Stomach (tissue), 9 donors: Measurements from ENCODE around the gene SIX6. TPM values are rescaled to one million over a fixed set of nuclear protein-coding genes. Genes with fewer than 3 reads are reported as not detected.

Experiments
- DNase-seq, 2 donors: peaks; one replicate each; pipeline versions ENCODE4 v3.0.0 to v3.0.0-alpha.2; 2013 to 2019
- H3K27ac ChIP-seq, 5 donors: fragments of 200-600 bp in 4 of 5; sonication (generic) in 4 of 5; one replicate each; pipeline ENCODE4 v1.5.1; 2013 to 2019; ENCODE audit warnings: mild to moderate bottlenecking in 1 of 5, moderate library complexity in 1 of 5
- H3K27me3 ChIP-seq, 3 donors: fragments of 200-600 bp; sonication (generic); one replicate each; pipeline ENCODE4 v1.5.1; 2017 to 2019; ENCODE audit warnings: mixed run types in 1 of 3
- H3K36me3 ChIP-seq, 4 donors: fragments of 200-600 bp; sonication (generic); 1 replicate in 3 of 4; 2 replicates in 1 of 4; pipeline ENCODE4 v1.5.1; 2016 to 2019
- H3K4me1 ChIP-seq, 4 donors: fragments of 200-600 bp; sonication (generic); one replicate each; pipeline ENCODE4 v1.5.1; 2016 to 2019
- H3K4me3 ChIP-seq, 4 donors: fragments of 200-600 bp; sonication (generic) in 3 of 4; one replicate each; pipeline ENCODE4 v1.5.1; 2016 to 2019; ENCODE audit warnings: mild to moderate bottlenecking in 1 of 4
- H3K9me3 ChIP-seq, 4 donors: fragments of 200-600 bp; sonication (generic); one replicate each; pipeline ENCODE4 v1.5.1; 2016 to 2019
- EP300 ChIP-seq: sonication (generic); formaldehyde crosslinking; IDR thresholded peaks from one replicate; pipeline ENCODE4 v1.6.1; 2017; ENCODE audit warnings: antibody characterized with exemption
- POLR2A ChIP-seq, 4 donors: fragments of 450-650 bp; IDR thresholded peaks; one replicate each; pipeline ENCODE4 v1.6.1; 2016; ENCODE audit warnings: antibody characterized with exemption in 4 of 4, control low read depth in 2 of 4, mild to moderate bottlenecking in 1 of 4, moderate library complexity in 1 of 4
- POLR2AphosphoS5 ChIP-seq, 3 donors: sonication (generic); formaldehyde crosslinking; IDR thresholded peaks; one replicate each; pipeline ENCODE4 v1.6.1; 2016; ENCODE audit warnings: antibody characterized with exemption in 3 of 3
- WGBS, 5 donors: extraction: QIAGEN DNeasy Blood & Tissue Kit in 3 of 5; methylation state at CpG; one replicate each; pipeline versions ENCODE4 v1.1.5 to v1.1.7; 2013 to 2018; 5-methylcytosine and 5-hydroxymethylcytosine counted together
- intact Hi-C: fragments of 100-400 bp; cut with DNase I; formaldehyde crosslinking; loops from one replicate; pipeline ENCODE4 v1.15.1; 2023; ENCODE audit warnings: low total_unique reads
- polyA plus RNA-seq, 3 donors: library from polyadenylated mRNA; stranded (reverse); fragments of 200-250 nt; gene quantifications; one replicate each; pipeline ENCODE4 v1.2.3, GENCODE V29; 2013
- total RNA-seq, 5 donors: library from RNA; depleted of rRNA; stranded (reverse); fragments of >200 nt; gene quantifications; one replicate each; pipeline versions ENCODE4 v1.1.0 to v1.2.3, GENCODE V29; 2014 to 2016
- TF ChIP-seq, protein P1 (sequence below), 7 experiments: fragments of 450-650 bp in 4 of 7; fragments of 200-600 bp in 3 of 7; sonication (generic) in 3 of 7; IDR thresholded peaks; one replicate each; pipeline ENCODE4 v1.5.1; 2016 to 2019; ENCODE audit warnings: antibody characterized with exemption in 7 of 7, control low read depth in 2 of 7, mild to moderate bottlenecking in 1 of 7
- donor health status: healthy with polysubstance abuse.
- donor health status: Bipolar disorder and iron deficiency.
- donor health status: healthy.

Gene SIX6
- total and polyA plus RNA-seq, 8 donors = not detected

DNA sequence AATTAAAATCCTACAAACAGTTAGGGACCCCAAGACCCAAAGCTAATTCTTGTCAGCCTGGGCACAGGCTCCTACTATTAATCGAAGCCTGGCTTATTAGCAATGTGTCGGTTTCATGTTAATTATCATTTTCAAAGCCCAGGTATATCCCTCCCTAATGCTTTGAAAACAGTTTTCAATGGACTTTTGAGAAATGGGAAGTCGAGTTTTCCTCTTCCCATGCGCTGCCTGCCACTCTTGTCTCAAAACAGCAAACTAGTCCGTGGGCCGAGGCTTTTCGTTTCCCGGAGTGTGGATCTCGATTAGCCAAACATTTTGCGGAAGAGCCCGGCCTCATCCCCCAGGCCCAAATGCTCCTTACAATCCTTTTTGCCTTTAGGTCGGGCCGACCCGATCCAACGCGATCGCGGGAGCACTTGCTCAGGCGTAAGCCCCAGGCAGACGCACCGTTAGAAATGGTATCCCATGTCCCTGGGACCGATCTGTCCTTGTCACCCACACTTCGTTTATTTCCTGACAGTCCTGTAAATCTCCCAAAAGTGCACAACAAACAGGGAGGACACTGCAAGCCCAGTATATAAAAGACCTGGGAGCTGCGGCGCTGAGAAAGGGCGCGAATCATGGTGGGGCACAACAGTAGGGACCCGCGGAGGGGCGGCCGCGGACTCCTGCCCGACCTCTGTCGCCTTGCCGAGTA, 1.5 kb downstream of the SIX6 start:
- Histone ChIP-seq H3K4me1 (peaks cover 35 to 64% (median 45%) of the 10 kb centered on the region in 4 donors), H3K27me3 (peaks cover 60 to 100% (median 100%) of the 10 kb centered on the region in 3 donors), H3K36me3 (no peaks in the 10 kb centered on the region), H3K27ac (no peak overlapping the region), H3K9me3 (peaks cover 0 to 27% (median 0%) of the 10 kb centered on the region in 4 donors), H3K4me3 (peak overlapping the region in 1 of 4 donors; percentile 6)
- no peak for DNase-seq
- TF ChIP-seq, protein P1, sequence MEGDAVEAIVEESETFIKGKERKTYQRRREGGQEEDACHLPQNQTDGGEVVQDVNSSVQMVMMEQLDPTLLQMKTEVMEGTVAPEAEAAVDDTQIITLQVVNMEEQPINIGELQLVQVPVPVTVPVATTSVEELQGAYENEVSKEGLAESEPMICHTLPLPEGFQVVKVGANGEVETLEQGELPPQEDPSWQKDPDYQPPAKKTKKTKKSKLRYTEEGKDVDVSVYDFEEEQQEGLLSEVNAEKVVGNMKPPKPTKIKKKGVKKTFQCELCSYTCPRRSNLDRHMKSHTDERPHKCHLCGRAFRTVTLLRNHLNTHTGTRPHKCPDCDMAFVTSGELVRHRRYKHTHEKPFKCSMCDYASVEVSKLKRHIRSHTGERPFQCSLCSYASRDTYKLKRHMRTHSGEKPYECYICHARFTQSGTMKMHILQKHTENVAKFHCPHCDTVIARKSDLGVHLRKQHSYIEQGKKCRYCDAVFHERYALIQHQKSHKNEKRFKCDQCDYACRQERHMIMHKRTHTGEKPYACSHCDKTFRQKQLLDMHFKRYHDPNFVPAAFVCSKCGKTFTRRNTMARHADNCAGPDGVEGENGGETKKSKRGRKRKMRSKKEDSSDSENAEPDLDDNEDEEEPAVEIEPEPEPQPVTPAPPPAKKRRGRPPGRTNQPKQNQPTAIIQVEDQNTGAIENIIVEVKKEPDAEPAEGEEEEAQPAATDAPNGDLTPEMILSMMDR (IDR thresholded peaks at IDR 0.05) = no peak
- TF ChIP-seq POLR2A (IDR thresholded peaks at IDR 0.05) (no peak), EP300 (no peak), POLR2AphosphoS5 (IDR thresholded peaks at IDR 0.05) (no peak)
- intact Hi-C loops = no loop called here
- 7 to 11% (median 10%) methylated on average over 28 to 35 of the region's 35 CpGs for WGBS, 5 donors

DNA sequence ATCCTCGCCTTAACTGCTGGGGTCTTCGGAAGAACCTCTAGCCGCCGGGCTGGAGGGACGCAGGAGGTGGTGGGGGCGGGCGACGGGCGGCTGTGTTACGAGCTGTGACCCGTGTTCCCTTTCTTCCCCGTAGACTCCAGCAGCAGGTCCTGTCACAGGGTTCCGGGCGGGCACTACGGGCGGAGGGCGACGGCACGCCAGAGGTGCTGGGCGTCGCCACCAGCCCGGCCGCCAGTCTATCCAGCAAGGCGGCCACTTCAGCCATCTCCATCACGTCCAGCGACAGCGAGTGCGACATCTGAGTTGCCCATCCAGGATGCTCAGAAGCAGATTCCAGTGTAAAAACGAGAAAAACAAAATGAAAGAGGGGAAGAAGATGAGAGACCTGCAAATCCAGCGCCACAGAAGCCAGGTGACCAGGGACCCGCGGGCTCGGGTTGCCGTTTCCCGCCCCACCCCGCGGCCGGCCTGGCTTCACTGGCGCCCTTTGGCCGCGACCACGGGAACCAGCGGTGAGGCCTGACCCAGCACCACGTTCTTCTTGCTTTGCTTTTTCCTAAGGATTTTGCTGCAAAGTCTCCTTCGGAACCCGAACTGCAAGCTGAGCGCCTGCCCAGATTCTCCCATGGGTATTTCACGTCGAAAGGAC, 2.1 kb downstream of the SIX6 start:
- Histone ChIP-seq H3K27ac (no peak overlapping the region), H3K4me3 (peak overlapping the region in 1 of 4 donors; percentile 6), H3K36me3 (no peaks in the 10 kb centered on the region), H3K9me3 (peaks cover 0 to 33% (median 2%) of the 10 kb centered on the region in 4 donors), H3K4me1 (peaks cover 37 to 66% (median 50%) of the 10 kb centered on the region in 4 donors), H3K27me3 (peaks cover 66 to 100% (median 100%) of the 10 kb centered on the region in 3 donors)
- TF ChIP-seq POLR2AphosphoS5 (IDR thresholded peaks at IDR 0.05) = no peak
- no peak for TF ChIP-seq EP300
- TF ChIP-seq, protein P1 (IDR thresholded peaks at IDR 0.05) = no peak
- no peak for TF ChIP-seq POLR2A (IDR thresholded peaks at IDR 0.05)
- intact Hi-C loops = no loop called here
- no peak for DNase-seq
- 5 to 8% (median 7%) methylated on average over 29 to 49 of the region's 49 CpGs for WGBS, 5 donors

DNA sequence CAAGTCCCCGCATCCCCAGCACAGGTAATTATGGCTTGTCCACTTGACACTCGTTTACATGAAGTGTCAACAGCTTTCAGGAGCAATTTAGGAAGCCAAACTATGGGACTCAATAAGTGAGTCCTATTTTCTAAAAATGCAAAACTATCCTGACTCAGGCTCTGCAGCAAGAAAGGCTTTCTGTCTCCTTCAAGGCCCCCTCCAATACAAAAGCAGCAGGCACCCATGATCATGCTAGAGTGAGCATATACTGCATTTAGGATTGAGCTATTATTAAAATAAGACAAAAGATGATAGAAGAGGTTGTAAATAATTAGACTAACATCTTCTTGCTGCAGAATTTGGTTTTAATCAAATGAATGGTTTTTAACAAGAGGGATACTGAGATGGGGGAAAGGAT, 3.2 kb downstream of the SIX6 start:
- 5 to 26% (median 12%) methylated on average over 2 of the region's 2 CpGs for WGBS, 5 donors

DNA sequence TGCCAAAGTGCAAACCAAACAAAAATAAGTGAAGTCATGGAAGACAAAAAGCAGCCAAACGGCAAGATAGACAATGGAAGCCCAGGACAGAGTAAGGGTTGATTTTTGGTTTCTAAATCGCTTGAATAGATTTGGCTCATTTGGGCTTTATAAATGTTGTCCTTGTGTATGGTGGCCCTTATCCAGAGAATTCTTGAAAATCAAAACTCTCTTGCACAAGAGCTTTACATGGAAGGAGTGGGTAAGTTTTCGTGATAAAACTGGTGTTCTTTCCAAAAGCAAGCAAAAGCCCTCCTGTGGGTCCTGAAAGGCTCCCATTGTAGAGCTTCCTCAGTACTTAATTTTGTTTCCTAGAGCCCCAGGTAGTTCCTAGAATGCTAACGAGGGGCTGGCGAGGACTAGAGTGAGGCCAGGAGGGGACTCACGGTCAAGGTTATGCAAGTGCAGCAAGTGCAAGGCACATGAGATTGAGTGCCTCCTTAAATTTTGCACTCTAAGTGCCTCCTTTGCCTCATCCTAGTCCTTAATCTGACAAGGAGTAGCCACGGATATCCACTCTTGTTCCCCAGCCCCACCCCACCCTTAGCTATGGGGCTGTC, 4.1 kb downstream of the SIX6 start:
- intact Hi-C loops = no loop called here
- DNase-seq = no peak
- H3K9me3 ChIP-seq = peaks cover 0 to 26% (median 13%) of the 10 kb centered on the region in 4 donors
- WGBS, 5 donors = 5 to 11% (median 8%) methylated on average over 6 to 7 of the region's 7 CpGs
- H3K4me1 ChIP-seq = peaks cover 37 to 53% (median 46%) of the 10 kb centered on the region in 4 donors
- H3K27ac ChIP-seq = no peak overlapping the region
- no peaks in the 10 kb centered on the region for H3K36me3 ChIP-seq
- no peak overlapping the region for H3K4me3 ChIP-seq
- no peak for TF ChIP-seq EP300
- no peak for TF ChIP-seq POLR2AphosphoS5 (IDR thresholded peaks at IDR 0.05)
- TF ChIP-seq, protein P1 (IDR thresholded peaks at IDR 0.05) = no peak
- TF ChIP-seq POLR2A (IDR thresholded peaks at IDR 0.05) = no peak
- peaks cover 50 to 99% (median 90%) of the 10 kb centered on the region in 3 donors for H3K27me3 ChIP-seq

More for the DNA sequence above, 3.2 kb downstream of the SIX6 start:
- intact Hi-C loops = no loop called here
- TF ChIP-seq EP300 (no peak), POLR2A (IDR thresholded peaks at IDR 0.05) (no peak), POLR2AphosphoS5 (IDR thresholded peaks at IDR 0.05) (no peak)
- TF ChIP-seq, protein P1 (IDR thresholded peaks at IDR 0.05) = no peak
- Histone ChIP-seq H3K4me1 (peaks cover 37 to 56% (median 47%) of the 10 kb centered on the region in 4 donors), H3K27ac (no peak overlapping the region), H3K4me3 (no peak overlapping the region), H3K27me3 (peaks cover 56 to 99% (median 96%) of the 10 kb centered on the region in 3 donors), H3K36me3 (no peaks in the 10 kb centered on the region), H3K9me3 (peaks cover 0 to 28% (median 8%) of the 10 kb centered on the region in 4 donors)
- DNase-seq = no peak
